ENCODE measurements around the gene NEK11.

The NEK11 gene

DNA sequence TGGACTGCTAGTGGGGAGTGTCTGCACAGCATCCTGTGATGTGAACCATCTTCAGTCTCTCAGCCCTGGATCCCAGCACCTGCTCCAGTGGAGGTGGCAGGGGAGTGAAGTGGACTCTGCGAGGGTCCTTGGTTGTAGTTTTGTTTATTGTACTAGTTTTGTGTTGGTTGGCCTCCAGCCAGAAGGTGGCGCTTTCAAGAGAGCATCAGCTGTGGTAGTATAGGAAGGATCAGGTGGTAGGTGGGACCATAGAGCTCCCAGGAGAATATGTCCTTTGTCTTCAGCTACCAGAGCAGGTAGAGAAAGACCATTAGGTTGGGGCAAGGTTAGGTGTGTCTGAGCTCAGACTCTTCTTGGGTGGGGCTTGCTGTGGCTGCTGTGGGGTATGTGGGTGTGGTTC is 20.9 kb downstream of the NEK11 start:
- no peak for DNase-seq

DNA sequence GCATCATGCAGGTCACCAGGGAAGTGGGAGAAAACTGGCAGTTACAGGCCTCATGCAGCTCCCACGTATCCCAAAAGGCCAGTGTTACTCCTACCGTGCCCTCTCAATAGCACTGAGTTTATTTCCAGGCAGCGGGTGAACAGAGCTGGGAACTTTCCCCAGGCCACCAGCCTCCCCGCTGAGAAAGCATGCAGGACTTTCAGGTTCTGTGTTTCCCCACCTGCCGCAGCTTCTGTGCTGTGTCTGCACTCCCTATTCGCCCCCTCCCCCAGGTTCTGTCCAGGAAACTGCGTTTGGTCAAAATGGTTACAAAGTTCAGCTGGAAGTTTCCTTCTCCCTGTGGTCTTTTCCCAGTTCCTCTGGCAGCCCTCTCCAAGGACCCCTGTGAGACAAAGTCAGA is 21.4 kb downstream of the NEK11 start:
- DNase-seq, result no peak

DNA sequence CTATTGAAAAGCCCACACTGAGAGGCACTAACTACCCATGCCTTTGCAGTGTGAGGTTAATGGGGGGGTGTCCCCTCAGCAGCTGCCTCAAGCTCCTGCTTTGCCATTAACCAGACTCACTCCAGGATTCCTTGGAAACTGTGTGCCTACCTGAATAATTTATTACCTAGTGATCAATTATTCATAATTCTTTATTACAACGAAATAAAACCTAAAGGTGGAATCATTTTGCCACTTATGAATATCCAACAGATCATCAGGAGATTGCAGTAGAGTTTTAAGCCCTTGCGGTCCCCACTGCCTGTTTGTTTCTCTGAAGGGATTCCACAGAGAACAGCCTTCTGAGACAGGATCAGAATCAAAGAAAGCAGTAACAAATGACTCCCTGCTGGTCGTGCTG is 23.3 kb downstream of the NEK11 start:
- no peak for DNase-seq

DNA sequence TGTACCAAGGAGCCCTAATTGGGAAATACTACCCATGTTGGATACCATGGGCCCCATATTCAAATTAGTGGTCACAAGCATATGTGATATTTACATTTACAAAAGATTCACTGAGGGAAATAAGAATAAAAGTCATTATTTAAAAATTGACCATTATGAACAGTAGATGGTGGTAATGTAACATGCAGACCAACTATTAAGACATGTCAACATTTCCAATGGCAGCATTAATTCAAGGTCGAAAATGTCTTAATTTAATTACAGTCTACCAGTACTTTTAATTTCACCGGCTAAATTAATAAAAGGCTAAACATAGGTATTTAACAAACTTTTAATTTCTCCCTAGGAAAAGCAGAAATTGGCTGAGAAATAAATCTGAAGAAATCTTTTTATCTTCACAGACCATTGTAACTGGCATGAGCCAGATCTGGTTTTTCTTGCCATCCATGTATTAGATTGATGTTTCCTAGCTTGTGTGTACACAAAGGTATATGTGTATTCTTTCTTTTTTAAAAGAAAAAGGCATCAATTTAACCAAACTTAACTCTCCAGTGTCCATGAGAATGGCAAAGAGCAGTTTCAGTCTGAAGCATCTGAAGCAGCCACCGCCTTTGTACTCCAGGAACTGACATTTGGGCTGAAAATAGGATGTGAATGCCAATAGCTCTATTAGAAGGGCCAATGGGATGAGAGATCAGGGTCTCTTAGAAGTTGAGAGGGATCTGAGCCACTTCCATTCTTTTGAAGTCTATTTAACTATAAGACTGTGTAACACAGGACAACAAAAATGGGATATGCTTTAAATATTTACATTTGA is 26.6 kb downstream of the NEK11 start:
- no peak for DNase-seq

DNA sequence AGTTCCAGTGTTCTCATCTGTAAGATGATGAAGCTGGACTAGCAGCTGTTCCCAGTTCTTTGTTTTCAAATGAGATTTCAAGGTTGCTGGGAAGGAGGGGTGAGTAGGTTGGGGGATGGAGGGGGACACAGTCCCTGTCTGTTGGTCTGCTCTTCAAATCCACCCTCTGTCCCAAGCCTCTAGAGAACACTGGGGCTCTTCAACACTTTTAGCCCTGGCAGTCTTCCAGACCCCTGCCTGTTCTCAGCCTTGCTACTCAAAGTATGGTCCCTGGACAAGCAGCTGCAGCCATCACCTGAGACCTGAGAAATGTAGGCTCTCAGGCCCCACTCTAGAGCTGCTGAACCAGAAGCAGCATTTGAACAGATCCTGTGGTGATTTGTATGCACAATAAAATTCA is 41.3 kb downstream of the NEK11 start:
- DNase-seq, result no peak

DNA sequence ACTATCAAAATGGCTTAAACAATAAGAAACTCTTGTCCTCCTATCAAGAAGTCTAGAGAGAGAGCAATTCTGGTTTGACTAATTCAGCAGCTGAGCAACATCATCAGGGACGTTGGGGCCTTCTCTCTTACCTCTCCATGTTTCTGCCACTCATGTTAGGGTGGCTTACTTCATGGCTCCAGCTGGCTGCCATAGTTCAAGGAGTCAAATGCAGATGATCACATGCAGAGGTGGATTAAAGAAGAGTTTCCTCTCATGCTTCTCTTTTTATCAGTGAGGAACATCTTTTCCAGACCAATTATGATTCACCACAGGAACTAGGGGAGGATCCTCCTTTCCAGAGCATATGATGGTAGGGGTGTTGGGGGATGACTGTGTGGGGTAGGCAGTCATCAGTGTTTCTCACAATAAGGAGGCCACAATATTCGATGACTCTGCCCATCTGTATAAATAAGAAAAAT is 45.5 kb downstream of the NEK11 start:
- DNase-seq, result no peak

DNA sequence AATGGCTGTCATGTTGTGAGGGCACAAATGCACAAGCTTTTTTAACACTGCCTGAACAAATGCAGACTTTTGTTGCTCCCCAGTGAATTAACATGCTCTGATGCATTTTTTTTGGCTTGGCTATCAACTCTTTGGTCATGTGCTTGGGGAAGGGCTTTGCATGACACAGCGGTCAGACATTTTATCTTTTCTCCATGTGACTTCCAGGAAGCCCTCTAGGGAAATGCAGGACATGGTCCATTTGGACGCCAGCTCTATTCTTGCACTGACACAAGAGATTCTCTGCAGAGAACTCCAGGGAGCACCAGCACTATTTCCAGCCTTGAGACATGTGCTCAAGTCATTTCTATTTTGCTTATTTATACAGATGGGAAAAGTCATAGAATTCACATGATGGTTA is 46.2 kb downstream of the NEK11 start:
- DNase-seq, result no peak

DNA sequence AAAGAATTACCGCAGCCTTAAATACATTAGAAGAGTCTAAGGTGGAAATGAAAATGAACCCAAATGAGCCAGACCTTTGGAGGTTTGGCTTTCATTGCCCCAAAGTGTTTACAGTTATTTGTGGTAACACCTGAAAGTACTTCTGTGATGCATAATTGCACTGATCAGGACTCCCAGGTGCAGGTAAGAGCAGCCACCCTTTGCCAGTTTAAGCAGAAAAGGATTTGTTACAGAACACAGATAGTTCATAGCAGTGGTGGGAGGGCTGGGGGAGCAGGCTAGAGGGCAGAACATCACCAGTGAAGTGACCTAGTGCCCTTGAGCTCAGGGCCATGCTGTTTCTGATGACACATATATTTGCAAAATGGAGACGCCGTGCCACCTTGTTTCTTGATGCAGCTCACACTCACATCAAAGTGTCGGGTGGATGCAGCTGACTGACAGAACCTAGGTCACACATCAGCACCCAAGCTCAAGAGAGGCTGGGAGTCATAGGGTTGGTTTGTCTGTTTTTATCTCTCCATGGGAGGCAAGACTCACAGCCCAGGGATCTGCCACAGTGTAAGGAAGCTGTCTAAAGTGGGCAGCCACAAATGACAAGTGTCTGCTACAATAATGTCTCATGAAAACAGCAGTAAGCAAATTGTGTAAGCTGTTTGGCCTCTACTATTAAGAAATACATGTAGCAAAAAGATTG is 49.1 kb downstream of the NEK11 start:
- no peak for DNase-seq

DNA sequence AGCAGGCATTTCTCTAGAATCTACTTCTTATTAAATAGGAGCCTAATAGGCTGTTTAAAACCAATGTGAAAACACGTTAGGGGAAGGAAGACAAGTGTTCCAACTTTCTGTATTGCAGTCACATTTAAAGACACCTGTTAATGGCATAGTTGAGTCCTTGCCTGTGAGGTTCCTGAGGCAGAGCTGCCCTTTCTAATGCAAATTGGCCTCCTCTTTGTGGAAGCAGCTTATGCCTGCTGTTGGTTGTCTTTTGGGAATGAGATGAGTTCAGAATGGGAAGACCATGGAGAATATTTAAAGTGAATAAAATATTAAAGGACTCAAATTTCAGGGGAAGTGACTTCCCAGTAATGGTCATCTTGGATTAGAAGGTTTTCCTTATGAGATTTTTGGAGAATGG is 51.2 kb downstream of the NEK11 start:
- DNase-seq, result no peak

DNA sequence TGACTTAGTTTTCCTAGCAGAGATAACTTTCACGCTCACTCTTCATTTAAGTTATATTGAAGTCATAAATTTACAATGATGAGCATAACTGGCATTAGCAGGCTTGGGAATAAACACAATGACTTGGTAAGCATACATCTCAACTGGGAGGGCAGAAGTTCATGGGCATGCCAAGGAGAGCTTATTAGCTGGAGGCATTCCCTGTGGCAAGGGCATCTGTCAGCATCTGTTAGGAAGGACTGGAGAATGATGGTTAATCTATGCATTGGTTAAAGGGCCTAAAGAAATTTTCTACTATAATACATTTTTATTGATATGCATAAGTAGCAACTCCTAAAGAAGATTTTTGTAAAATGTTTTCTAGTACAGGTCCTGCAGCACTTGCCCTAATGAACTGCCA is 52.4 kb downstream of the NEK11 start:
- DNase-seq, result no peak

DNA sequence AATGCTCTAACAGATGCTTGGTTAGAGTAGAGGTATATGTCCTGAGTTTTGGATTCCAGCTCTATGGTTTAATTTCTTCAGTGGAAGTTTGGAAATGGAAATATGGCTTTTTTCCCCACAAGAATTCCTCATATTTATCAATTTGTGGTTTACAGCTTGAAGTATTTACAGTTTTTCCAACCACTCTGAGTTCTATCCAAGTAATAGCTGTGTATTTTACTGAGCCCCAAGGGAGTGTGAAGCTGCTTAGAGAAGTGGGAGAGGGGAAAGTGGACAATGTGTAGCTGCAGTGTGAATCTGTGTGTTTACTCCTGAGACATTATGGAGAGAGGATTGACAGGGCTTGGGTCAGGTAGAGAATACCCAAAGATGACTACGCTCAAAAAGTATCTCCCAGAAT is 54.5 kb downstream of the NEK11 start:
- DNase-seq, result no peak

DNA sequence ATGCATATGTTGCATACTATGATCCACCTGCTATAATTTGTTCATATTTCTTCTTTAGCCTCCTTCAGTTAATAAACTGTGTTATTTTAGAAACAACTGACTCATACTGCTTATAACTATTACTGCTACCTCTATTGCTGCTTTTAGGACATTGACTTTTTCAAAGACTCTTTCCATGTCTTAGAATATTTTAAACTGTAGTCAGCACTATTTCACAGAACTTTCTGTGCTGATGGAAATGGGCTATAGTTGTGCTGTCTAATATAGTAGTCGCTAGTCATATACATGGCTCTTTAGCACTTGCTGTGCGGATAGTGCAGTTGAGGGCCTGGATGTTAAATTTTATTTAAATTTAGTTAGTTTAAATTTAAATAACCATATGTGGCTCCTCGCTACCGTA is 55.6 kb downstream of the NEK11 start:
- no peak for DNase-seq

DNA sequence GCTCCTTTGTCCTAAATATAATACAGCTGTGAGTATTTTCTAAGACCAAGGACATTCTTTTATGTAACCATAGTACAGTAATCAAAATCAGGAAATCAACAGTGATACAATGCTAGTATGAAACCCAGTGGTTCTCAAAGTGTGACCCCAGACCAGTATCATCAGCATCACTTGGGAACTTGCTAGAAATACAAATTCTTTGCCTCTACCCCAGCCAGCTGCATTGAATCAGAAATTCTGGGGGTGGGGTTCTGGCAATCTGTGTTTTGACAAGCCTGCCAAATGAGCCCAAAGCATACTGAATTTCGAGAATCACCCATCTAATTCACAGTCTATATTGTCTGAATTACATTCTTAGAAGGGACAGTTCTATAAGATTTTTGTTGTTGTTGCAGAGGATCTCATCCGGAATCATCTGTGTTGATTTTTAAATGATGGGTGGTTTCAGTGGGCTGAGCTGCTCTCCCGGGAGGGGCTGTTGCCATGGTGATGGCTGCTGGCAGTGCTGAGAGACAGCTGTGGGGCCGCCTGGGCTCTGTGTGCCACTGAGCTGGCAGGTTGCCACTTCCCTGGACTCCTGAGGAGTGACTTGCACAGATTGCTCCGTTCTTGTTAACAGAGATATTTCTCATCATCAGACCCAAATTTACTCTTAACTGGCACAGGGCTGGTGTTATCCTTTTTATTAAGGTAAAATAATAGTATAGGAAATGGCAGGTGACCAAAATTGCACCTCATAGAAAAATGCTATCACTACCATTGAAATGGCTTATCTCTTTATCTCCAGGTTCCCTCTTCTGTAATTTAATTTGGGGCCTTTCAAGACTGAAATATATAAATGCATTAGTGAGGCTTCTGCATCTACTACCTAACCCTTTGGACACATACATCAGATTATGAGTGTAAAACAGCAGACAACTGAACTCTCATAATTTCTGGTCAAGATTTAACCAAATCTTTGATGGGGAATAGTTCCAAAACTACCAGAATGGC is 56.5 kb downstream of the NEK11 start:
- DNase-seq, result peak; percentile 63 to 89

DNA sequence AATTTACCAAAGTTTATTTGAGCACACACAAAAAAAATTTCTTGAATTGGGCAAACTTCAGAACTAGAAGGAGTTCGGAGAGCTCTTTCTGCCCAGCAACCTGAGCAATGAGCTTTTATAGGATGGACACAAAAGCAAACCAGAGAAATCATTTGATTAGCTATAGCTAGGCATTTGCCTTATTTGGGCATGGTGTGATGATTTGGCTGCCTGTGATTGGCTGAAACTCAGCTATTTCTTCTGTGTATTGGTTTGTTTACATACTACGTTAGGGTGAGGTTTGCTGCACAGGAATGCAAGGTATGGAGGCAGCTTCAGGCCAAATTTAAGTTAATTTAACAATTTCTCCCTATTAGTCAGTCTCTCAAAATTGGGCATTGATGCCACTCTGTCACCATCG is 65.1 kb downstream of the NEK11 start:
- DNase-seq, result no peak

DNA sequence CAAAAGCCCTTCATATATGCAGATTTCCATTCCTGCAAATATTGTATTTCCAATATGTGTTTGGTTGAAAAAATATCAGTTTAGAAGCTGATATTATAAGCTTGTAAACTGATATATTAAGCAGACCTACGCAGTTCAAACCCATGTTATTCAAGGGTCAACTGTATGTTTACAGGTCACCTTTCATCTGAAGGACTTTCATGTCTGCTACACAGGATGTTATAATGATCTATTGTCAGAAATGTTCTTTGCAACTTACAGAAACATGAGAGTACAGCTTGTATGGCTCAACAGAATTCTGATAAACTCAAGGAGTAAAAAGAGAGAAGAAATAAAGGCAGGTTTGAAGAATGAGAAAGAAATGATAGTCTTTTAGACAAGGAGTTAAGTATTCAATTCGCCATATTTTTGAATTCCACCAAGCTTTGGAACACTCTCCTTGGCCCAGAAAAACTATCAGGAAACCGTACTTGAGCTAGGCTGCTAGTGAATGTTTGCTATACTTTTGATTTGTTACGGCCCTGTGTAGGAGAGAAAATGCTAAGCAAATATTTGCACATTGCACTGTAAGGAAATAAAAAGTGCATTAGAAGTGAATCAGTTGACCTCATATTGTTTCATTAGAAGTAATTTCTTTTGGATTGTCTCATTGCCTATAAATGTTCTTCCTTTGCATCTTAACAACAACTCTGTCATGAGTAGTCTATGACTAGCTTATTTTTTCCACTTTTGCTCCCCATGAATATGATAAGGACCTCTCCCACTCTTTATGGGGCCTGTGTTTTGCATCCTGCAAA is 81.2 kb downstream of the NEK11 start:
- DNase-seq, result no peak

DNA sequence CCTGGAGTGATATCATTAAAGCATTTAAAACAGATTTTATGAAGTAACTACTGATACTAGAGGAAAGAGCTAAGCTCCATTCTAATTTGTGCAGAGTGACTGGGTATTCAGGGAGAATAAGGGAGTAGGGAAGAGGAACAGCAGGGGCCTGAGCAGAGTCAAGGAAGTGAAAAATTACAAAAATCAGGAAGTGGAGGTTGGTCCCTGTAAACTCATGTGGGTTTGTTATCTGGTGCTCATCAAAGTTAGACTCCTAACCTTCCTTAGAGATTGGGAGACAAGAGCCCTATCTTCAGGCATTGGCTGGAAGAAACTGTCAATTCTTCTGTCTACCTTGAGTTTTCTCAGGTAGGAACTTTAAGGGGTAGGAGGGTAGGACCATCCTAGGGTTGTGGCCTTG is 82.5 kb downstream of the NEK11 start:
- DNase-seq, result no peak

DNA sequence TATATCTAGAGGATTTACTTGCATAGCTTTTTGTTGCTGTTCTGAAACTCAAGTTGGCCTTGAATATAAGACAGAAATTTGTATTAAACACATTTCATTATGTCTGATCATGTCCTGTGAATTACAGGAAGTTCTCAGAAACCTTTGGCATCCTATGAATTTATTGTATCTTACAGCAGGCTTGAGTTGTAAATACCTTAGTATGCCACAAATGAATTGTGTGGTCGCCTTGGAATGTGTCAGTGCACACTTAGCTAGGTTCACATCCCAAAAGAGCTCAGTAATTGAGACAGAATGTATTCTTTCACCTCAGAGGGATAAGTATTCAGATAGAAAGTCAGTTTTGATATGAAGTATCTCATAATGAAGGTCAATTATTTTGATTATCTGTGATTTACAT is 83.4 kb downstream of the NEK11 start:
- no peak for DNase-seq

DNA sequence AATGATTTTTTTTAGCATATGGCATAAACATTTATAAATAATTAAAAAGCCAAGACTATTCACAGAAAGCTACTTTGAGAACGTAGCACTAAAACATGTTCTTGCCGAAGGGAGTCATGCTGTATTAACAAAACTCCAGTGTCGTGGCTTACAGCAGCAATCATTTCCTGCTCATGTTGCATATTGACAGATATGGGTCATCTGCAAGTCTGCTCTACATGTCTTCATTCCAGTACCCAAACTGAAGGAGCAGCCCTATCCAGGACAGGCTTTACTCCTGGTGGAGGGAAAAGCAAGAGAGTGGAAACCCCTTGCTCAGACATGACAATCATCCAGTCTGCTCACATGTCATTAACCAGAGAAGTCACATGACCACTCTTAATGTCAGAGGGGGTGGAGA is 87.6 kb downstream of the NEK11 start:
- no peak for DNase-seq

DNA sequence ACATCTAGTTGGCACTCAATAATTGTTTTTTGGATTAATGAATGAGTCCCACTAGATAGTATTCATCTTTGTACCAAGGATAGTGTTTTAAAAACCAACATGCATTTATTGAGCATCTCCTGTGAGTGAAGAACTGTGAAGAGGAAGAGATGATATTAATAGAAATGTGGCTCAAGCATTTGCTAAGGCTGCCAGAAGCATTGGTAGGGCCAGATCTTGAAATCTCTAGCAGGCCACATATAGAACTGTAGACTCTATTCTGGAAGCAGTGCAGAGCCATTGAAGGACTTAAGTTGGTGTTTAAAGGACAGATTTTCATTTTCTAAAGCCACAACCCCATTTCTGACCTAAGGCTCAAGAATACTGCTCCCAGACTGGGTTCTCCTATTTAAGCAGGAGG is 99.0 kb downstream of the NEK11 start:
- no peak for DNase-seq

DNA sequence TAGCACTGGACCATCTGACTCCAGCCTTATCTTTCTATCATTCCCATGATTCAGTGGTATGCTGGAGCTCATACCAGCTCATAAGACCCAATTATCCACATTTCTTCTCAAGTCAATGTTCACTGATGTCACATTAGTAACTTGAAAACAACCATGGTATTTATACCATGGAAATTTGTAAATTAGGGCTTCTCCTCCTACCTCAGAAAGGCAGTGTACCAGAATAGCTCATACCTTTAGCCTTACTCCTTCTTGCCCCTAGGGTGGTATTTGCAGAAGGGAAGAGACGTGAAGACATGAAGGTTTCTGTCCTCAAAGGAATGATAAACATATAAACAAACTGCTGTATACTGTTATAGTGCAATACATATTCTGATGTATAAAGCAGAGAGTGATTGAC is 114.2 kb downstream of the NEK11 start:
- DNase-seq, result no peak

DNA sequence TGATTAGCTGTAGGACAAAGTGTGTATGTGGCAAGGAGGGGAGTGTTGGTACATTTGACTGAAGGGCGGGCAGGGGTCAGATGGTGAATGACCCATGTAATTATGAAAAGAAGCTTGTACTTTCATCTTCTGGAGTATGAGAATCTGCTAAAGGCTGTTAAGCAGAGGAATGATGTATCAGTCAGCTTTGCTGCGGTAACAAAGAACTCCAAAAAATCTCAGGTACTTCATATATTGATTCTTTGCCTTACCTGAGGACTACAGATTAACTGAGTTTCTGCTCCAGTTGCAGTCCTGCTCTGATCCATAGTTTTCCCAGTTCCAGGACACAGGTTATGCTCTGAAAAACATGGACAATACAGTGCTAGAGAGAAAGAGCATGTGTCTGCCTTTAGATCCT is 115.1 kb downstream of the NEK11 start:
- DNase-seq, result no peak

DNA sequence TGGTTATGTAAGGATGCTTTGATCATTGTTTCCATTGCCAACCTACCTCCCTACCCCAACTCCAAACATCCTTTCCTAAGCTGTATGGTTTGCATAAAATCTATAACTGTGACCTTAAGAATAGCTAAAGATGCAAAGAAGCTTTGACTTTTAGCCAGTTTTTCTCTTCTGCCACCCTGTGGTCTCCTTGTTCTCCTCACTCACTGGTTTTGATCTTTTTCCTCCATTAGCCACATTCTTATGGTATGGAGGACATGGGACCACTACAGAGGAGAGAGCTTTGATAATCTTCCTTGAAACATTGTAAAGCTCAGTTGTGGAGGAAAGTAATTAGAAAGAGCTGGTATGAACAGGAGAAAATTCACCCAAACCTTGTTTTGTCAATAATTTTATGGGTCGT is 115.9 kb downstream of the NEK11 start:
- no peak for DNase-seq

DNA sequence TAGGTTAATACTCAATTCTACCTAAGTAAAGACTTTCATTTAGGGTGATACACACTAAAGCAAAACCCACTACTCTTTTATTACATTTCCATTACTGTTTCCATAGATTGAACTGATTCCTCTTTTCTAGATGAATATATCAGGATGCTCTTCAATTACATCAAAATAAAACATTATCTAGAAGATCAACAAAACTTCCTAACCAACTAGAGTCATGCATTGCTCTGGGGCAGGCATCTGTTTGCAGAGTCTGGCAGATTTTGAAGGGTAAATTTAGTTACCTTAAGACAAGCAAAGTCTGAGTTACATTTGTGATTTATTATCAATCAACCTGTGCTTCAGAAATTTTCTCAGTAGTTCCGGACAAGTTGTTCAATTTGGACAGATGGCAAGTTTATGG is 117.1 kb downstream of the NEK11 start:
- DNase-seq, result no peak

Measured in NCI-H446 (cell line).